Tibial artery (tissue), 4 donors: ENCODE measurements around the gene TESK2.

Experiments
- DNase-seq, 2 donors: peaks; one replicate each; pipeline ENCODE4 v3.0.0-alpha.2; 2019
- H3K27ac ChIP-seq, 2 donors: fragments of 200-600 bp; sonication (generic) in 1 of 2; 1 replicate in 1 of 2; 2 replicates in 1 of 2; pipeline ENCODE4 v1.5.1; 2018 to 2019; ENCODE audit warnings: mild to moderate bottlenecking in 1 of 2
- H3K27me3 ChIP-seq, 2 donors: fragments of 200-600 bp; sonication (generic) in 1 of 2; one replicate each; pipeline versions ENCODE4 v1.5.1 to v1.6.0; 2016 to 2019
- H3K36me3 ChIP-seq, 3 donors: fragments of 200-600 bp; sonication (generic) in 2 of 3; one replicate each; pipeline ENCODE4 v1.5.1; 2016 to 2019; ENCODE audit warnings: mild to moderate bottlenecking in 2 of 3
- H3K4me1 ChIP-seq, 4 donors: fragments of 200-600 bp; sonication (generic) in 2 of 4; 1 replicate in 3 of 4; 2 replicates in 1 of 4; pipeline ENCODE4 v1.5.1; 2016 to 2019
- H3K4me3 ChIP-seq, 2 donors: fragments of 200-600 bp; sonication (generic) in 1 of 2; 1 replicate in 1 of 2; 2 replicates in 1 of 2; pipeline ENCODE4 v1.5.1; 2018 to 2019; ENCODE audit warnings: mild to moderate bottlenecking in 2 of 2
- H3K9me3 ChIP-seq, 3 donors: fragments of 200-600 bp; sonication (generic) in 1 of 3; one replicate each; pipeline ENCODE4 v1.5.1; 2016 to 2019
- CTCF ChIP-seq, 2 experiments: fragments of 200-600 bp in 1 of 2; fragments of 450-650 bp in 1 of 2; IDR thresholded peaks; one replicate each; pipeline ENCODE4 v1.5.1; 2017 to 2019; ENCODE audit warnings: antibody characterized with exemption in 2 of 2, mild to moderate bottlenecking in 1 of 2, moderate library complexity in 1 of 2
- intact Hi-C: fragments of 100-400 bp; cut with DNase I; formaldehyde crosslinking; loops from one replicate; pipeline ENCODE4 v1.15.0; 2023; ENCODE audit warnings: low total_unique reads

The TESK2 gene

DNA sequence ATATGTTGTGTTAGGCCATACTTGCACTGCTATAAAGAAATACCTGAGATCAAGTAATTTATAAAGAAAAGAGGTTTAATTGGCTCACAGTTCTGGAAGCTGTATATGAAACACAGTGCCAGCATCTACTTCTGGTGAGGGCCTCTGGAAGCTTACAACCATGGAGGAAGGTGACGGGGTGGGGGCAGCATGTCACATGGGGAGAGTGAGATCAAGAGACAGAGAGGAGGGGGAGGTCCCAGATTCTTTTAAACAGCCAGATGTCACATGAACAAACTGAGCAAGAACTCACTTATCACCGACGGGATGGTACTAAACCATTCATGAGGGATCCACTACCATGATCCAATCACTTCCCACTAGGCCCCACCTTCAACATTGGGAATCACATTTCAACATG is 42.6 kb downstream of the TESK2 start:
- TF ChIP-seq CTCF (IDR thresholded peaks at IDR 0.05), result no peak
- Histone ChIP-seq H3K9me3 (no peaks in the 10 kb centered on the region), H3K27me3 (no peaks in the 10 kb centered on the region), H3K4me3 (no peak overlapping the region), H3K4me1 (no peaks in the 10 kb centered on the region), H3K27ac (no peak overlapping the region), H3K36me3 (no peaks in the 10 kb centered on the region)
- DNase-seq, result no peak
- intact Hi-C loops, result no loop called here

- no peaks in the 10 kb centered on the region for H3K27me3 ChIP-seq
- no peak overlapping the region for H3K27ac ChIP-seq
- no peaks in the 10 kb centered on the region for H3K36me3 ChIP-seq
- no peaks in the 10 kb centered on the region for H3K9me3 ChIP-seq
- peaks cover 0 to 5% (median 0%) of the 10 kb centered on the region in 4 donors for H3K4me1 ChIP-seq
- intact Hi-C loops, result no loop called here
- no peak overlapping the region for H3K4me3 ChIP-seq
- DNase-seq, result no peak
- TF ChIP-seq CTCF (IDR thresholded peaks at IDR 0.05), result no peak
These were observed 43.9 kb downstream of the TESK2 start for GRCh38 chr1:45446950-45447672.

DNA sequence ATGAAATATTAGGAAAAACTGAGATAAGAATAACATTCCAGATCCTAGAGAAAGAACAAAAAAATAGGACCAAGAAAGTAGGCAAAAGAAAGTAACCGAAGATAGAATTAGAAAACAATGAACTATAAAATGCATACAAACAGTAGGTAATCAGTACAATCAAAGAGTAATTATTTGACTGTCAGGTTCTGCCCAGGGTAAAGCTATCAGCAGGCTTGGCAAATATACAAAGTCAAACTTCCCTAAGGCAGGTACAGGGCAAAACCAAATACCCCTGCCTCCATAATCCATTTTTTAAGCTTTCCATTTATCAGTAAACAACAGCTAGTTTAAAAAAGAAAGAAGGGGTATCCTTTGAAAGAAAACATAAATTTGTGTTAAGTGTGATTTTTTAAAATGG is 44.4 kb downstream of the TESK2 start:
- Histone ChIP-seq H3K27me3 (no peaks in the 10 kb centered on the region), H3K27ac (no peak overlapping the region), H3K4me1 (peaks cover 0 to 5% (median 0%) of the 10 kb centered on the region in 4 donors), H3K4me3 (no peak overlapping the region), H3K36me3 (no peaks in the 10 kb centered on the region), H3K9me3 (no peaks in the 10 kb centered on the region)
- no peak for DNase-seq
- intact Hi-C loops, result no loop called here
- TF ChIP-seq CTCF (IDR thresholded peaks at IDR 0.05), result no peak

DNA sequence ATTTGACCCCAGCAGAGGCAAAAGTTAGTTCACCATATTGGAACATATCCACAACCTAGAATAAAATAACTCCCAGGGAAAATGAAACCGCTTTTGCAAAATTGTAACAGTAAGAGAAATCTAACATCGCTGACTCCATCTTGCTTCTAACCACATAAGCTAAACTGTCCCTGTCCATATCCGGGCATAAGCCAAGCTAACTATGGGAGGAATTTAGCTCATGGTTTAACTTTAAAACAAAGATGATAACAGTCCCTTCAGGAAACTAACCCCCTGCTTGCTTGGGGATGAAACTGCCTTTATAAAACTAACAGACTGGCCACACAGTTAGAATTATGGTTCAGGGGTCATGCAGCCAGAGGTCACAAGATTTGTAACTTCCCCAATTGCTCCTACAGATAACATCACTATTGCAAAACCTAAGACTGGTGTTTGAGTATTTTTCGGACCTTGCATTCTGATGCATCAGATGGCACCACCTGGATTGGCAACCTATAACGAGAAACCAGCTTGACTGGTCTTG is 46.3 kb downstream of the TESK2 start:
- Histone ChIP-seq H3K4me1 (peaks cover 0 to 5% (median 0%) of the 10 kb centered on the region in 4 donors), H3K27ac (no peak overlapping the region)
- intact Hi-C loops, result no loop called here

DNA sequence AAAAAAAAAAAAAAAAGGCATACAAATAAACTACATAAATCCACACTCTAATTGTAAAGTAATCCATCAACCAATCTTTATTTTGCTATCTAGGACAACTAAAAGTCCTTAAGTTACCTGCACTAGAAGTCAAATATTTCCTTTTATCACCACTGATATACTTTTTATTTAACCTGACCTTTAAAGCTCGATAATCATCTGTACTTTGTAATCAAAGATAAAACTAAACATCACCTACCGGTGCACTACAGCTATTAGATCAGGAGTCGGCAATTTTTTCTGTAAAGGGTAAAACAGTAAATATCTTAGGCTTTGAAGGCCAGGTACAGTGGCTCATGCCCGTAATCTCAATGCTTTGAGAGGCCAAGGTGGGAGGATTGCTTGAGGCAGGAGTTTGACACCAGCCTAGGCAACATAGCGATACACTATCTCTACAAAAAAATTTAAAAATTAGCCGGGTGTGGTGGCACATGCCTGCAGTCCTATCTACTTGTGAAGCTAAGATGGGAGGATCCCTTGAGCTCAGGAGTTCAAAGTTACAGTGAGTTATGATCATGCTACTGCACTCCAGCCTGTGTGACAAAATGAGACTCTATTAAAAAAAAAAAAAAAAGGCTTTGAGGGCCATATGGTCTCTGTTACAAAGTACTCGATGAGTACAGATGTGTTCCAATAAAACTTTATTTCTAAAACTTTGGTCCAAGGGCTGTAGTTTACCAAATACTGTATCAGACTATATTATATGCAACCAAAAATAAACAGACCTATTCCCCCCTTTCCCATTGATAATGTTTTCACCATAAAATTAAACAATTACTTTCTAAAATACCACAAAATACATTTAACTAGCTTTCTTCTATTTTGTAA is 47.1 kb downstream of the TESK2 start:
- H3K36me3 ChIP-seq, result no peaks in the 10 kb centered on the region
- H3K27ac ChIP-seq, result no peak overlapping the region
- TF ChIP-seq CTCF (IDR thresholded peaks at IDR 0.05), result no peak
- no peak for DNase-seq
- intact Hi-C loops, result no loop called here
- H3K4me1 ChIP-seq, result peaks cover 0 to 5% (median 0%) of the 10 kb centered on the region in 4 donors
- no peak overlapping the region for H3K4me3 ChIP-seq
- H3K27me3 ChIP-seq, result no peaks in the 10 kb centered on the region
- no peaks in the 10 kb centered on the region for H3K9me3 ChIP-seq

More for the DNA sequence above, 46.3 kb downstream of the TESK2 start:
- Histone ChIP-seq H3K36me3 (no peaks in the 10 kb centered on the region), H3K4me3 (no peak overlapping the region), H3K27me3 (no peaks in the 10 kb centered on the region), H3K9me3 (no peaks in the 10 kb centered on the region)
- TF ChIP-seq CTCF (IDR thresholded peaks at IDR 0.05), result no peak
- no peak for DNase-seq
